ENCODE data around the gene OTOP3. TPM values are rescaled to one million over a fixed set of nuclear protein-coding genes. Genes with fewer than 3 reads are reported as not detected.
A peak's percentile ranks its signal among the peaks of the same experiment; 100 is the strongest.
"Not testable (repeated sequence)": the region's sequence is repeated elsewhere in the genome, so short reads cannot be mapped to it uniquely, and the experiment has no call there.

OTOP3 gene
- total RNA-seq, 1 experiment from 2014 or later = not detected

DNA sequence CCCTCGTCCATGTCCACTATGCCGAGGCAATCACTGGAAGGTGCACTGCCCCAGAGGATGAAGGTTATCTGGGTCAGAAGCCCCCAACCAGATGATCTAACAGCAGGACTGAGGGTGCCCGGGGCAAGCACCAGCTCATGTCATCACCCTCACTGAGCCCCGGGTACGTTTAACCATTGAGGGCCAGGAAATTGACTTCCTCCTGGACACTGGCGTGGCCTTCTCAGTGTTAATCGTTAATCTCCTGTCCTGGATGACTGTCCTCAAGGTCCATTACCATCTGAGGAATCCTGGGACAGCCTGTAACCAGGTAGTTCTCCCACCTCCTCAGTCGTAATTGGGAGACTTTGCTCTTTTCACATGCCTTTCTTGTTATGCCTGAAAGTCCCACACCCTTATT is 24.3 kb upstream of the OTOP3 start:
- DNase-seq (ENCODE audit: low read depth, low spot score); in situ Hi-C loops (cut with HindIII; ENCODE audit: low pct_unique_long_range_greater_than_20kb, low sequenced_read_pairs): not testable (repeated sequence)

- DNase-seq (ENCODE audit: low read depth, low spot score) = no peak
Observed at GRCh38 chr17:74916136-74916850, 19.4 kb upstream of the OTOP3 start.

GRCh38 chr17:74916851-74917199 is 18.9 kb upstream of the OTOP3 start:
- in situ Hi-C loops (cut with HindIII; ENCODE audit: low pct_unique_long_range_greater_than_20kb, low sequenced_read_pairs) = no loop called here
- DNase-seq (ENCODE audit: low read depth, low spot score) = no peak

More at GRCh38 chr17:74916136-74916850, 19.4 kb upstream of the OTOP3 start:
- in situ Hi-C loops (cut with HindIII; ENCODE audit: low pct_unique_long_range_greater_than_20kb, low sequenced_read_pairs) = no loop called here

- in situ Hi-C loops (cut with HindIII; ENCODE audit: low pct_unique_long_range_greater_than_20kb, low sequenced_read_pairs) = no loop called here
- no peak for DNase-seq (ENCODE audit: low read depth, low spot score)
Observed at GRCh38 chr17:74917430-74917829, 18.3 kb upstream of the OTOP3 start.

DNA sequence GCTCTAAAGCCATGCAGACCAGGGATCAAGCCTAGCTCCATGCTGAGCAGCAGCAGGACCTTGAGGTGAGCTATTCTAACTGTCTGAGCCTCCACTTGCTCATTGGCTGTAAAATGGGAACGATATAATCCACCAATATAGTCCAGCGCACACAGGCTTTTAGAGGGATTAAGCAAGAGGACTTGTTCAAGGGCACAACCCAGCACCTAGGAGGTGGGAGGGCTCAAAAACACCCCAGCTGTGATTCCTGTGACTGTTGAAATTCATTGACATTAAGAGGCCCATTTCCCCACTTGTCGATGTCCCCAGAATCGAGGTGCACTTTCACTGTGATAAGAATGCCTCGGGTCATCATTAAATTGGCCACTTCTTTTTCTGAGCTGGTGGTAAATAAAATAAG is 16.8 kb upstream of the OTOP3 start:
- in situ Hi-C loops (cut with HindIII; ENCODE audit: low pct_unique_long_range_greater_than_20kb, low sequenced_read_pairs) = no loop called here
- DNase-seq (ENCODE audit: low read depth, low spot score) = no peak

- in situ Hi-C loops (cut with HindIII; ENCODE audit: low pct_unique_long_range_greater_than_20kb, low sequenced_read_pairs) = no loop called here
- DNase-seq (ENCODE audit: low read depth, low spot score) = peak; percentile 67
Observed at GRCh38 chr17:74919440-74920305, 16.0 kb upstream of the OTOP3 start.

GRCh38 chr17:74920306-74920620 is 15.4 kb upstream of the OTOP3 start:
- no peak for DNase-seq (ENCODE audit: low read depth, low spot score)
- in situ Hi-C loops (cut with HindIII; ENCODE audit: low pct_unique_long_range_greater_than_20kb, low sequenced_read_pairs) = no loop called here

DNA sequence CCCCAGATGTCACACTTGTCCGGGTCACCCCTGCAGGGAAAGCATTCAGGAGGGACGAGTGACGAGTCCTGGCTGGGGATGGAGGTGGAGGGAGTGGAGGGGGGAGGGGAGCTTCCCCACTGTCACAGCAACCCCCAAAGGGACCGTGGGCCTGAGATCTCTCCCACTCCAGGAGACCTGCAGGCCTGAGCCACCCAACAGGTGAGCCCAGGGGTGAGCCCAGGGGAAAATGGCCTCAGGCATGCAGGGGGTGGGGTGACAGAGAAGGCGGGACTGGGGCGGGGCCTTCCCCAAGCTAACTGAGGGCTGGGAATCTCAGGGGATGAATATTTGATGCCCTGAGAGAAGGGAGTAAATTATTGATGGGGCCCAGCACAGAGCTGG is 15.1 kb upstream of the OTOP3 start:
- no peak for DNase-seq (ENCODE audit: low read depth, low spot score)
- in situ Hi-C loops (cut with HindIII; ENCODE audit: low pct_unique_long_range_greater_than_20kb, low sequenced_read_pairs) = no loop called here

- in situ Hi-C loops (cut with HindIII; ENCODE audit: low pct_unique_long_range_greater_than_20kb, low sequenced_read_pairs) = no loop called here
Observed at GRCh38 chr17:74921026-74921681, 14.5 kb upstream of the OTOP3 start.

DNA sequence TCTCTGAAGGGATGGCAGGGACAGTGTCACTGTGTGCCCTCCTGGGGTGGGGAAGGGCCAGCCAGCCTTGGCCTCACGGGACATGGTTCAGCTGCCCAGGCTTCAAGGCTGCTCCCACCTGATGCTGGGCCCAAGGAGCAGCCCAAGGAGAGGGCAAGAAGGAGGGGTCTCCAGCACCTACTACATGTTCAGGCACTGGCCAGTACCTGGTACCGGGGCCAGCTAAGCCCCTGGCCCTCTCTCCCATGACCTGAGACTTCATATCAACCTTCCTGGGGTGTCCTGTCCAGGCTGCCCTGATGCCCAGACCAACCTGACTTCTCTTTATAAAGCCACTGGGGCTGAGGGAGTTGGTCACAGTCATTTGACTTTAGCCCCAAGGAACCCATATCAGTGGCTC is 13.9 kb upstream of the OTOP3 start:
- DNase-seq (ENCODE audit: low read depth, low spot score) = no peak
- in situ Hi-C loops (cut with HindIII; ENCODE audit: low pct_unique_long_range_greater_than_20kb, low sequenced_read_pairs) = no loop called here

More at GRCh38 chr17:74921026-74921681, 14.5 kb upstream of the OTOP3 start:
- no peak for DNase-seq (ENCODE audit: low read depth, low spot score)

- DNase-seq (ENCODE audit: low read depth, low spot score) = no peak
- in situ Hi-C loops (cut with HindIII; ENCODE audit: low pct_unique_long_range_greater_than_20kb, low sequenced_read_pairs) = no loop called here
Observed at GRCh38 chr17:74922172-74922571, 13.5 kb upstream of the OTOP3 start.

DNA sequence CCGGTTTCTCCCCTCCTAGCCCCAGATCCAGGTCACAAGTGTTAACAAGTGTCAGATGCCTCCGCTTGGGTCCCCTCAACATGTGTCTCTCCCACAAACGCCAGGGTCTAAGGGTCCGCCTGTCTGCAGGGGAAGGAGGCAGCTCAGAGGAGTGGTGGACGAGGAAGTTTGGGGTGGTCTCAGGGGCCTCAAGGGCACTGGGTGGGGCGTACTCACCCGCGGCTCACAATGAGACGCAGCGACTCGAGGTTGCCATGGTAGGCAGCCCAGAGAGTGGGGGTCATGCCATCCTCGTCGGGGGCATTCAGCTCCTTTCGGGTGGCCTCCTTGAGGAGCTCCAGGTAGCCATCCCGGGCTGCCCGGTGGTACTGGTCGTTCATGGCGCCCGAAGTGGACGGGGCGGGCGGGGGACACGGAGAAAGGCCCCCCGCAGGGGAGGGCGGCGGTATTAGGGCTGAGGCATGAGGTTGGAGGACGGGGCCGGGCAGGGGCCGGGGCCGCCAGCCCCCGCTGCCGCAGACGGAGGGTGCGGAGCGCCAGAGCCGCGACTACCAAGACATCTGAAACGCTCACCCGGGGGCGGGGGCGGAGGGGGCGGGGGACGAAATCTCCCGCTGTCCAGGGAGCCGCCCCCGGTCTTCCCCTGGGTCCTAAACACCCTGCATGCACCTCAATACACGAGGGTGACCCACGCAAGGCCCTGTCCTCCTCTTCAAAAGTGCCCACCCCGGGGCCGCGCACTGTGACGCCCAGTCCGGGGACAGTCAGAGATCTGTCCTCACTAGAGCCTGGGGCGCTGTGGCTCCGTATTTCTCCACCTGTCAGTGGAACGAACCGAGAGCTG is 12.8 kb upstream of the OTOP3 start, which contains the start of gene USH1G:
TSS of gene USH1G (minus strand) at position 562 of the 844 bp plus-strand sequence. CDS start at position 380, 182 bp downstream.
- no peak for DNase-seq (ENCODE audit: low read depth, low spot score)
- in situ Hi-C loops (cut with HindIII; ENCODE audit: low pct_unique_long_range_greater_than_20kb, low sequenced_read_pairs) = no loop called here

GRCh38 chr17:74923538-74924249 is 12.0 kb upstream of the OTOP3 start:
- peak; percentile 70 for DNase-seq (ENCODE audit: low read depth, low spot score)
- in situ Hi-C loops (cut with HindIII; ENCODE audit: low pct_unique_long_range_greater_than_20kb, low sequenced_read_pairs) = no loop called here

DNA sequence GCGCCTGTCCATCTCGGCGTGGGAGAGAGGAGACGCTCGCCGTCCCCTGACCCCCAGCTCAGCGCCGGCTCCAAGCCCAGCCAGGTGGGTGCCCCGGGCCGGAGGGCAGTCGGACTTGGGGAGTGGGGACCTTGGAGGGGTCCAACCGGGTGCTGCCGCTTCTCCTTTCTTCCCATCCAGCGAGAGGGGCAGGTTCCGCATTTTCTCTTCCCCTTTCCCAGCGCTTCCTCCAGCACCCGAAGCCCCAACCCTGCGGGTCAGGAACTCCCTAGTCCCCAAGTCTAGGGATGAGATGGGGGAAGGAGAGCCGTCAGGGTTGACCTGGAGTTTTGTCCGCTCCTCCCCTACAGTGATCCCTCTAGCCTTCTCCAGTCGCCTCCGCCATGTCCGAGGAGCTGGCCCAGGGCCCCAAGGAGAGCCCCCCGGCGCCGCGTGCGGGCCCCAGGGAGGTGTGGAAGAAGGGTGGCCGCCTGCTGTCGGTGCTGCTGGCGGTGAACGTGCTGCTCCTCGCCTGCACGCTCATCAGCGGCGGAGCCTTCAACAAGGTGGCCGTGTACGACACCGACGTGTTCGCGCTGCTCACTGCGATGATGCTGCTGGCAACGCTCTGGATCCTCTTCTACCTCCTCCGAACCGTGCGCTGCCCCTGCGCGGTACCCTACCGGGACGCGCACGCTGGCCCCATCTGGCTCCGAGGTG is 11.3 kb upstream of the OTOP3 start, which contains the start of gene OTOP2:
TSS of gene OTOP2 (plus strand) at position 24 of the 699 bp plus-strand sequence. CDS start at position 384, 360 bp downstream.
- no peak for DNase-seq (ENCODE audit: low read depth, low spot score)
- in situ Hi-C loops (cut with HindIII; ENCODE audit: low pct_unique_long_range_greater_than_20kb, low sequenced_read_pairs) = no loop called here

GRCh38 chr17:74925242-74925641 is 10.5 kb upstream of the OTOP3 start:
- in situ Hi-C loops (cut with HindIII; ENCODE audit: low pct_unique_long_range_greater_than_20kb, low sequenced_read_pairs) = no loop called here
- DNase-seq (ENCODE audit: low read depth, low spot score) = no peak

GRCh38 chr17:74928786-74929185 is 6.9 kb upstream of the OTOP3 start:
- no peak for DNase-seq (ENCODE audit: low read depth, low spot score)
- in situ Hi-C loops (cut with HindIII; ENCODE audit: low pct_unique_long_range_greater_than_20kb, low sequenced_read_pairs) = no loop called here
